ENCODE data around the gene MASP1. TPM values are rescaled to one million over a fixed set of nuclear protein-coding genes. Genes with fewer than 3 reads are reported as not detected.
A peak's percentile ranks its signal among the peaks of the same experiment; 100 is the strongest.

The MASP1 gene
- polyA plus RNA-seq, 2 of the 4 experiments (the other 2 are of a cell fraction) = 0.18 TPM; not detected in 1

DNA sequence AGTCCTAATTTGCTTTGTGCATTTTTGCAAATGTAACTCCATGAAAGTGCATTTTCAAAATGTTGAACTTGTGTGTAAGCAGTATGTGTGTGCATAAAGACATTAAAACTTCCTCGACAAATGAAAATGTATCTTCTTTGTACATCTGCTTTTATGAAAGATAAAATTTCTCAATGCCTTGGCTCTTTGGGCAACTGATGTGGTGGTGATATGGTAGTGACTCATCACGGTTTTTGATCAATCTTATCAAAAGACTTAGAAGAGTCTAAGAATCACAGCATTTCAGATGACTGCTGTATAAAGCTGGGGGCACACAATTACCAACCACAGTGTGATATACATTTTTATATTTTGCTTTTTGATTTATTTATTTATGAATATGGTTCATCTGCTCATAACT is 5.4 kb upstream of the MASP1 start:
- H3K27ac ChIP-seq = no peak overlapping the region
- FAIRE-seq = no peak
- POLR2A ChIA-PET = no interaction called here
- H3K9me3 ChIP-seq = no peaks in the 10 kb centered on the region
- no peak for TF ChIP-seq HEYL (CRISPR knock-in tag; IDR thresholded peaks at IDR 0.05)
- TF ChIP-seq RAD21 (conservative IDR thresholded peaks at IDR 0.05 in 1 of 2, IDR thresholded peaks at IDR 0.05 in 1 of 2) = no peak
- TF ChIP-seq JUN (IDR thresholded peaks at IDR 0.05) = no peak
- no peak for TF ChIP-seq POLR2A (IDR thresholded peaks at IDR 0.05; ENCODE audit: low read length)
- no peak for DNase-seq (ENCODE audit: low read depth in 1 of 2, low spot score in 1 of 2)
- H3K4me2 ChIP-seq = no peak overlapping the region
- ATAC-seq = no peak
- CTCF ChIA-PET = no interaction called here
- no peaks in the 10 kb centered on the region for H3K4me1 ChIP-seq
- no peak overlapping the region for H3K4me3 ChIP-seq
- 33% methylated on average over 2 of the region's 2 CpGs for WGBS (ENCODE audit: missing lambda C conversion rate)

DNA sequence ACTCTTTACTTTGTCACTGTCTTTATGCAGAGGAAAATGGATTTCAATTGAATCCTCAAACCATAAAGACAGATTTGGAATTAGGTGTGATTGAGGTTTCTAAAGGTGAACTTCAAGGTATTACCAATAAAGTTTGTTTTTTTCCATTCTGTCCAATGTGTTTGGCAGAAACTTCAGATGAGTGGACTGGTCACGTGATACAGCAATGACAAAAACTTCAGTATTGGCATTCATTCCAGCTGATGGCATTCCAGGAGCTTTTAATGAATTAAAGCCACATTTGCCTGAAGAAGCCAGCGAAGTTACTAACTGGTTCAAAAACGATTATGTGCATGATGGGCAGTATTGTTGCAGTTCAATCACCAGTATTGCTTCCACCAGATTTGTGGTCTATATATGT is 4.5 kb upstream of the MASP1 start:
- ChIA-PET POLR2A (no interaction called here), CTCF (no interaction called here)
- H3K27ac ChIP-seq = no peak overlapping the region
- H3K4me3 ChIP-seq = no peak overlapping the region
- H3K4me1 ChIP-seq = no peaks in the 10 kb centered on the region
- WGBS (ENCODE audit: missing lambda C conversion rate) = 7% methylated on average over 3 of the region's 3 CpGs
- TF ChIP-seq, protein P1, sequence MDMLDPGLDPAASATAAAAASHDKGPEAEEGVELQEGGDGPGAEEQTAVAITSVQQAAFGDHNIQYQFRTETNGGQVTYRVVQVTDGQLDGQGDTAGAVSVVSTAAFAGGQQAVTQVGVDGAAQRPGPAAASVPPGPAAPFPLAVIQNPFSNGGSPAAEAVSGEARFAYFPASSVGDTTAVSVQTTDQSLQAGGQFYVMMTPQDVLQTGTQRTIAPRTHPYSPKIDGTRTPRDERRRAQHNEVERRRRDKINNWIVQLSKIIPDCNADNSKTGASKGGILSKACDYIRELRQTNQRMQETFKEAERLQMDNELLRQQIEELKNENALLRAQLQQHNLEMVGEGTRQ (IDR thresholded peaks at IDR 0.05) = 0 out of 2 replicates have a peak, but pooled peaks have one; percentile 25
- no peak for TF ChIP-seq BHLHE40 (IDR thresholded peaks at IDR 0.05; ENCODE audit: low read depth, low read length)
- no peaks in the 10 kb centered on the region for H3K9me3 ChIP-seq
- H3K4me2 ChIP-seq = no peak overlapping the region
- FAIRE-seq = no peak
- no peak for DNase-seq (ENCODE audit: low read depth in 1 of 2, low spot score in 1 of 2)
- ATAC-seq = no peak

DNA sequence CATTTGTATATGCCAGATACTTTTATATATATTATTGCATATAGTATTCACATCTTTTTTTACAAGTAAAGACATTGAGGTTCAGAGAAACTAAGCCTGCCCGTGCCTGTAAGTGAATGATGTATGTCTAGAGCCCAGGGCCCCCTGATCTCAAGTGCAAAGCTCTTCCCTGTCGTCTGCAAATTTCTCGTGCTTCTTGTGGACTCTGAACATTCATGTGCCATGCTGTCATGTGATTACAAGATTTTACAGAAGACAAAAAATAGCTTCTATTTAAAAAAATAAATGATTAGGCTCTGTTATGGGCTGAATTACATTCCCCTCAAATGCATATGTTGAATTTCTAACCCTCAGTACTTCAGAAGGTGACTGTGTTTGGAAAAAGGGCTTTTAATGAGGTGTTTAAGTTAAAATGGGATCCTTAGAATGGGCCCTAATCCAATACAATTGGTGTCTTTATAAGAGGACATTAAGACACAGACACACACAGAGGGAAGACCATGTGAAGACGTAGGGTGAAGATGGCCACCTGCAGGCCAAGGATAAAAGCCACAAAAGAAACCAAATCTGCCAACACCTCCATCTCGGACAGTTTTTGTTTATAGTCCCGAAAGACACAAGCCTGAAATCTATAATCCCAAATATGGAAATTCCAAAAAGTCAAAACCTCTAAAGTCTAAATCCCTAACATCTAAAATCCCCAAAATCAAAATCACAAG is 3.9 kb upstream of the MASP1 start:
- FAIRE-seq (no peak), ATAC-seq (no peak), DNase-seq (ENCODE audit: low read depth in 1 of 2, low spot score in 1 of 2) (peak in 1 of 2 experiments; percentile 14)
- Histone ChIP-seq H3K9me3 (no peaks in the 10 kb centered on the region), H3K4me3 (no peak overlapping the region), H3K4me2 (no peak overlapping the region), H3K27ac (no peak overlapping the region), H3K4me1 (no peaks in the 10 kb centered on the region)
- POLR2A ChIA-PET = no interaction called here
- CTCF ChIA-PET = interaction anchor here (0.6 to 1.1 kb wide), 4 partner anchors 30 to 77 kb away, joined by 3 to 6 read pairs (median 4); no protein-coding TSS in a partner anchor
- peak in 1 of 2 experiments; percentile 37; a peak in 2 of 5 replicates for TF ChIP-seq RAD21 (conservative IDR thresholded peaks at IDR 0.05 in 1 of 2, IDR thresholded peaks at IDR 0.05 in 1 of 2)
- TF ChIP-seq, protein P2, sequence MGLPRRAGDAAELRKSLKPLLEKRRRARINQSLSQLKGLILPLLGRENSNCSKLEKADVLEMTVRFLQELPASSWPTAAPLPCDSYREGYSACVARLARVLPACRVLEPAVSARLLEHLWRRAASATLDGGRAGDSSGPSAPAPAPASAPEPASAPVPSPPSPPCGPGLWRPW (IDR thresholded peaks at IDR 0.05) = no peak
- WGBS (ENCODE audit: missing lambda C conversion rate) = 37% methylated on average over 6 of the region's 6 CpGs

DNA sequence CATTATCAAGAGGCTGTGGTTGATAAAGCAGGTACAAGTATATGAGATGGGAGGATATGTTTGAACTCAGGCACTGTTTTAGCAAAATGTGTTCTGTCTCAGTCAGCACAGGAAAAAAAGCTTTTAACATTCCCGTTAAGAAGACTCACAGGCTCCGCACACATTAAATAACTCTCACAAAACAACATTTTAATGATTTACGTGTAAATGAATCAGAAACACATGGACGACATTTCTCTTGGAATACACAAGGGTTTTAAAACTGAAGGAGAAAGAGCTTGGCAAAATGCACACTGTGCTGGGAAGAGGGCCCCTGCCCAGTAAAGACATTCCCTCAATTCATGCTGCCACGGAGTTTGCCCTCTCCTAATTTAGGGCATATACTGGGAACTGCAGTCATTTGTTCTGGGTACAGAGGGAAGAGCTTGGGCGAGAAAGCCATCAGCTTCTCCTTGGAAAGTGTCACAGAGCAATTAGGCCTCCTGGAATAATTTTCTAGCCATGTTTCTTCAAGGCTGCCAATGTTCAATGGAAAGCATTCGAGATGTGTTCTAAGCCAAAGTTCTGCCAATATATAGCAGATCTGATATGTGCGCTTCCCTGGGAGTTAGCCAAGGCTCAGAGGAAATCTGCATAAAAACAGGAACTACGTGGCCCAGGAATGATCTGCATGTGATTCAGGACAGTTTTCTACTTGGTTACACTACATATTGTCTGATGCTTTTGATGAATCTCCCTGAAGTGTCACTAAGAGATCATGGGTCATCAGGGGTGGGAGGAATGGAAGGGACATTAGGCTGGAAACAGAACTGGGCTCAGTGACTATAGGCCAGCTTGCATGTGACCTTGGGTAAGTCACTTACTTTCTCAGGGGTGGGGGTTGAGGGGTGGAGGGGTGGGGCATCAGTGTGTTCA is 2.2 kb upstream of the MASP1 start:
- ATAC-seq (no peak), FAIRE-seq (no peak), DNase-seq (ENCODE audit: low read depth in 1 of 2, low spot score in 1 of 2) (no peak)
- Histone ChIP-seq H3K4me3 (no peak overlapping the region), H3K4me1 (no peaks in the 10 kb centered on the region), H3K4me2 (no peak overlapping the region), H3K27ac (no peak overlapping the region), H3K9me3 (no peaks in the 10 kb centered on the region)
- no peak for TF ChIP-seq MYC (IDR thresholded peaks at IDR 0.05; ENCODE audit: borderline replicate concordance, low read length)
- TF ChIP-seq RFX5 (IDR thresholded peaks at IDR 0.05) = no peak
- TF ChIP-seq, protein P3, sequence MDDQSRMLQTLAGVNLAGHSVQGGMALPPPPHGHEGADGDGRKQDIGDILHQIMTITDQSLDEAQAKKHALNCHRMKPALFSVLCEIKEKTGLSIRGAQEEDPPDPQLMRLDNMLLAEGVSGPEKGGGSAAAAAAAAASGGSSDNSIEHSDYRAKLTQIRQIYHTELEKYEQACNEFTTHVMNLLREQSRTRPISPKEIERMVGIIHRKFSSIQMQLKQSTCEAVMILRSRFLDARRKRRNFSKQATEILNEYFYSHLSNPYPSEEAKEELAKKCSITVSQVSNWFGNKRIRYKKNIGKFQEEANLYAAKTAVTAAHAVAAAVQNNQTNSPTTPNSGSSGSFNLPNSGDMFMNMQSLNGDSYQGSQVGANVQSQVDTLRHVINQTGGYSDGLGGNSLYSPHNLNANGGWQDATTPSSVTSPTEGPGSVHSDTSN (IDR thresholded peaks at IDR 0.05) = no peak
- no peak for TF ChIP-seq HDAC2 (IDR thresholded peaks at IDR 0.05)
- TF ChIP-seq ZFP36 (IDR thresholded peaks at IDR 0.05; ENCODE audit: borderline replicate concordance, partially characterized antibody) = no peak
- no peak for TF ChIP-seq HOXA7 (CRISPR knock-in tag; IDR thresholded peaks at IDR 0.05)
- no peak for TF ChIP-seq ZSCAN20 (CRISPR knock-in tag; IDR thresholded peaks at IDR 0.05)
- no peak for TF ChIP-seq CEBPB (IDR thresholded peaks at IDR 0.05)
- no peak for TF ChIP-seq MAFK (IDR thresholded peaks at IDR 0.05; ENCODE audit: partially characterized antibody)
- no peak for TF ChIP-seq FOXS1 (CRISPR knock-in tag; IDR thresholded peaks at IDR 0.05)
- TF ChIP-seq CBX8 (IDR thresholded peaks at IDR 0.05) = no peak
- TF ChIP-seq GATA3 (IDR thresholded peaks at IDR 0.05; ENCODE audit: borderline replicate concordance) = no peak
- TF ChIP-seq, protein P4, sequence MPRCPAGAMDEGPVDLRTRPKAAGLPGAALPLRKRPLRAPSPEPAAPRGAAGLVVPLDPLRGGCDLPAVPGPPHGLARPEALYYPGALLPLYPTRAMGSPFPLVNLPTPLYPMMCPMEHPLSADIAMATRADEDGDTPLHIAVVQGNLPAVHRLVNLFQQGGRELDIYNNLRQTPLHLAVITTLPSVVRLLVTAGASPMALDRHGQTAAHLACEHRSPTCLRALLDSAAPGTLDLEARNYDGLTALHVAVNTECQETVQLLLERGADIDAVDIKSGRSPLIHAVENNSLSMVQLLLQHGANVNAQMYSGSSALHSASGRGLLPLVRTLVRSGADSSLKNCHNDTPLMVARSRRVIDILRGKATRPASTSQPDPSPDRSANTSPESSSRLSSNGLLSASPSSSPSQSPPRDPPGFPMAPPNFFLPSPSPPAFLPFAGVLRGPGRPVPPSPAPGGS (IDR thresholded peaks at IDR 0.05) = no peak
- CTCF ChIA-PET = interaction anchor here (0.6 to 2.4 kb wide), 4 partner anchors 11 to 351 kb away, joined by 3 to 6 read pairs (median 4); no protein-coding TSS in a partner anchor
- POLR2A ChIA-PET = no interaction called here
- 75% methylated on average over 9 of the region's 9 CpGs for WGBS (ENCODE audit: missing lambda C conversion rate)
